22Rv1 (cell line): Measurements from ENCODE around the gene GPBAR1.
A peak's percentile ranks its signal among the peaks of the same experiment; 100 is the strongest.

Experiments used
- H3K27ac ChIP-seq: fragments of 450-650 bp; 2 replicates; pipeline ENCODE4 v1.5.1; 2017
- ZFX ChIP-seq: fragments of 450-650 bp; IDR thresholded peaks from 2 replicates; pipeline ENCODE4 v1.6.1; 2017; ENCODE audit warnings: antibody characterized with exemption, borderline replicate concordance
- TF ChIP-seq, protein P1 (sequence below): fragments of 450-650 bp; IDR thresholded peaks from 2 replicates; pipeline ENCODE4 v1.5.1; 2017; ENCODE audit warnings: mild to moderate bottlenecking

The GPBAR1 gene

DNA sequence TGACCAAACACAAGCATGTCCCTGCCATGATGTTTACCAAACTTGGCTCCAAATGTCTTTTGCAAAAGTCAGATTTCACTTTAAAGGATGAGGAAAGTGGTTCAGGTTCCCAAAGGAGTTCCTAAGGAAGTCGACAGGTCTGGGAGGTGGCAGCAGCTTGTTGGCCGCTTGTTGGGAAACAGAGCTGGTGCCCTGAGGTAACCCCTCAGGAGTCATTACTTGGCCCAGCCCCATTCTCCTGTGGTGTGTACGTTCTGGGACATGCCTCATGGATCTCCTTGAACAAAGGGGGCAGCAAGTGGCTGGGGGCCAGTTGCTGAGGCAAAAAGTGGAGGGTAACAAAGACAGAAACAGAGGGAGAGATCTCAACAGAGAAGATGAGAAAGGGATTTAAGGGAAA lies 20.6 kb downstream of the GPBAR1 start:
- TF ChIP-seq, protein P1, sequence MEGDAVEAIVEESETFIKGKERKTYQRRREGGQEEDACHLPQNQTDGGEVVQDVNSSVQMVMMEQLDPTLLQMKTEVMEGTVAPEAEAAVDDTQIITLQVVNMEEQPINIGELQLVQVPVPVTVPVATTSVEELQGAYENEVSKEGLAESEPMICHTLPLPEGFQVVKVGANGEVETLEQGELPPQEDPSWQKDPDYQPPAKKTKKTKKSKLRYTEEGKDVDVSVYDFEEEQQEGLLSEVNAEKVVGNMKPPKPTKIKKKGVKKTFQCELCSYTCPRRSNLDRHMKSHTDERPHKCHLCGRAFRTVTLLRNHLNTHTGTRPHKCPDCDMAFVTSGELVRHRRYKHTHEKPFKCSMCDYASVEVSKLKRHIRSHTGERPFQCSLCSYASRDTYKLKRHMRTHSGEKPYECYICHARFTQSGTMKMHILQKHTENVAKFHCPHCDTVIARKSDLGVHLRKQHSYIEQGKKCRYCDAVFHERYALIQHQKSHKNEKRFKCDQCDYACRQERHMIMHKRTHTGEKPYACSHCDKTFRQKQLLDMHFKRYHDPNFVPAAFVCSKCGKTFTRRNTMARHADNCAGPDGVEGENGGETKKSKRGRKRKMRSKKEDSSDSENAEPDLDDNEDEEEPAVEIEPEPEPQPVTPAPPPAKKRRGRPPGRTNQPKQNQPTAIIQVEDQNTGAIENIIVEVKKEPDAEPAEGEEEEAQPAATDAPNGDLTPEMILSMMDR: no peak
- no peak for TF ChIP-seq ZFX
- H3K27ac ChIP-seq: peak overlapping the region; percentile 35; the same call in 1 of the 2 replicates

DNA sequence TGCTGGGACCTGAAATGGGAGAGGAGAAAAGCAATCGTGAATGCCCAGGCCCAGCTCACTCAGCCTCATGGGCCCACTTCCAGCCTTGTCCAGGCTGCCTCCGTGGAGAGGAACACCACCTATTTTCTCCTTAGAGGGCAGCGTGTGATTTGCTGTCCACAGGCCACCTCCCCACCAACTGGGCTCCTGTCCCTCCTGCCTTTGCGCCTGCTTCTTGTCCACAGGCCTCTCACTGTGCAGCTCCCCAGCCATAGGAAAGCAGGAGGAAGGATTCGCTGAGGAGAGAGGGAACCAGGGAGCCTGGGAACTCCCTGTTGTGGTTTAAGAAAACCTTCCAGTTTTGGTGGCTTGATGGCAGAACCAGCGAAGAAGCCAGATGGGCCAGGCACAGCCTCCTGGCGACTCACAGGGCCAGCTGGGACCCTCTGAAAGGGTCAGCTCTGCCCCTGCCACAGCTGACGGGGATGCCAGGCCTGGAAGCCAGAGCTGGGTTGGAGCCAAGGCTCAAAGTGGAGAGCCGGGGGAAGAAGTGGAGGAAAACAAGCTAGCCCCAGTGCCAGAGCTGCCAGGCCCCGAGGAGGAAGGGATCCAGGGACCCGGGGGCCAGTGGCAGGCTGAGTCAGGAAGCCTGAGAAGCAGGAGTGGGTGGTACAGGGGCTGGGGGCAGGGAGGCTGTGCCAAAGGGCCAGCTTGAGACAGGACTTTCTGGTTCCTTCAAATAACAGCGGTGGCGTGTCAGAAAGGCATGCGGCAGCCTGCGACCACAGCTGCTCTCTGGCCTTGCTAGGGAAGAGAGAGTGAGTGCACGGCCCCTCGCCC lies 21.6 kb downstream of the GPBAR1 start:
- peak overlapping the region; percentile 35 for H3K27ac ChIP-seq

DNA sequence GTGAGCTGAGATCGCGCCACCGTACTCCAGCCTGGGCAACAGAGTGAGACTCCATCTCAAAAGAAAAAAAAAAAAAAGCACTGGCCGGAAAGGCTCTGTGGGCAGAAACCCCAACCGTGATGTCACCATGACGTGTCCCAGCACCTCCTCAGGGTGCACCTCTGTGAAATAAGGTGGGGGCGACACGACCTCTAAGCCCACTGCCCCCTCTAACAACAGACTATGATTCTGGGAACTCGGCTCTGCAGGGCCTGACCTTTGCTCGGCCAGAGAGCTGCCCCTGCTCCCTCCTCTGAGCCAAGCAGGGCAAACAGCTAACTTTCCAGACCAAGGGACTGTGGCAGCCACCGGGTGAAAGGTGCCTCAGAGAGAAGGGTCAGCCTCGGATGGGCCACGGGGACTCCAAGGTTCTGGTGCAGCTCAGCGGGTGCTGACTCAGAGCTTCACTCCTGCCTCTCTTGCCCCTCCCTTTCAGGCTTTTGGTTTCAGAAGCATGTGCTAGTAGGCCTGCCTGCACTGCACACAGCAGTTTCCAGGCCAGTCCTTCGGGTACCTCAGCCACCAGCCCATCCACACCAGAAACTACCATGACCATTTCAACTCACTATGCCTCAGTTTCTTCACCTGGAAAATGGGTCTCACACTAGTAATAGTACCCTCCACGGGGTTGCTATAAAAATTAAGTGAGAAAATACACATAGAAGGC lies 23.4 kb downstream of the GPBAR1 start:
- TF ChIP-seq, protein P1: no peak
- TF ChIP-seq ZFX: no peak
- H3K27ac ChIP-seq: no peak overlapping the region

More for the DNA sequence above, 21.6 kb downstream of the GPBAR1 start:
- no peak for TF ChIP-seq ZFX
- TF ChIP-seq, protein P1: no peak

DNA sequence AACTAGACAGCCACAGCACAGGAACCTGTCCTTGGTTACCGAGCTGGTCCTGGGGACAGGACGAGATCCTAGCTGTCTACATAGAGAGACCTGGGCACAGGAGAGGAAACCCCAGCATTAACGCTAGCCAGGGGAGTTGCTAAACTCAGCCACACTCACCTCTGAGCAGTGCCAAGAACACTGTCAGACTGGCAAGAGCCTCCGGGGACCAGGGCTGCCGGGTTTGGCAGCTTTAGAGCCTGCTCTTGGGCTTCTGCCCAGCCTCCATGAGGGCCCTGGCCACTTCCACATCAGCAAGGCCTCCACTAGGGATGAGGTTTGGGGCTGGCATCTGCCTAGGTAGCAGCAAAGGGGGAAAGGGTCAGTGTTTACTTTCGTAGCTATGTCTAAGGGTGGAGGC lies 24.8 kb downstream of the GPBAR1 start:
- peak overlapping the region; percentile 94 for H3K27ac ChIP-seq
- TF ChIP-seq, protein P1: no peak
- TF ChIP-seq ZFX: no peak

DNA sequence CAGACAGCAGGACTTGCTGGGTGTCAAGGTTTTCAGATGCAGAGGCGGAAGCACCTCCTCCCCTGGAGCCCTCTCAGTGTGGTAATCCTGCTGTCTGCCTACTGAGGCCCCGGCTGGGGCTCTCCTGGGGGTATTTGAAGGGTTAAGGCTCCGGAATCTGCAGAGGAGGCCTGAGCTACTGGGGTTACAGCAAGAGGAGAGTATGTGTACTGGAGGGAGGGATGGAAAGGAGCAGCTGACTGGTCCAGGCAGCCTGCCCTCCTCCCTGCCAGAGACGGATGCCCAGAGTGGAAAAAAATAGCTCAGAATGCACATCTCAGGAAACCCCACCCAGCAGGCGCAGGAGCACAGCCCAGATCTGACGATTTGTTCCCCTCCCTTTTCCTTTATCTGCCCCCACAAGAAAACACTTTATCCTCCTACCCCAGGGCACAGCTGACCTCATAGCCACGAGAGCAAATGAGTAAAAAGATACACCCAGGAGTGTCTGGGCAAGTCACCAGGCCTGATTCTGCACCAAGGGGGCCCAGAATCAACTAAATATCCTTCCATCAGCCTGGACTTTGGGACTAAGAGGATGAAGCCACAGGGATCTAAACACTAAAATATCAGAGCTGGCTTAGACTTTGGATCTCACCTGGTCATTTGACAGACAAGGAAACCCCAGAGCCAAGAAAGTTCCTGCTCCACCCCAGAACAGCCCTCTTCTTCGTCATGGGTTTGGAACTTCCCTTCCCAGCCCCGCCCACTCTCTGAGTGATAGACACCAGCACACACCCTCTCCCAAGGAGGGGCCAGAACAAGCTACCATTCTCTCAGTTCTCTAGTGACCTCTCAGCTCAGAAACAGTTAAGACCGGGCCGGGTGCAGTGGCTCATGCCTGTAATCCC lies 26.0 kb downstream of the GPBAR1 start:
- TF ChIP-seq, protein P1: no peak
- peak overlapping the region; percentile 94 for H3K27ac ChIP-seq

DNA sequence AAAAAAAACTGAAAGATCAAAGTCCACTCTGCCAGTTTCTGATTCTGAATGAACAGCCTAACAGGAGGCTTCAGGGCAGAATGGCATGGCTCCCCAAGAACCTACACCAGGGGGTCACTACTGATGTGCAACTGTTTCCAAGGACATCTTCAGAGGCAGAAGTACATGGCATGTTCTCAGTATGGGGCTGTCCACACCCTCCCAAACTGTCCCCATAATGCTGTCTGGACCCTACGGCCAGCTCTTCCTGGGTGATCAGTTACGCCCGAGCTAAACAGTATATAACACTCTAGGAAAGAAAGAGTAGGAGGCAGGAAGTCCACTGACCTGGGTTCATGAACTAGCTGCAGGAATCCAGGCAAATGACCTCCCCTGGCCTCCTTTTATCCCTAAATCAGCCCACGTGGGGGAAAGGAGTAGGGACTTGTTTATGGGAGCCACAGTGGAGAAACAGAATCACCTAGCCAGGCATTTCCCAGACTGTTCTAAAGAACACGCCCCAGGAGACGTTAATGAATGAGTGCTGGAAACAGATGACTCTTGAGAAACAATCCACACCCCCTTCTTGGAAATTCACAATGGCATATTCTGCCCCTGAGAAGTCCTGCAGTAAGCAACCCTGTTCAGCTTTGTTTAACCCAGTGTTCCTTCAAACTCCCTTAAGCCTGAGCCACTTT lies 29.0 kb downstream of the GPBAR1 start:
- TF ChIP-seq ZFX: no peak
- TF ChIP-seq, protein P1: no peak
- peak overlapping the region; percentile 94 for H3K27ac ChIP-seq
